ENCODE measurements around the gene SRSF5. TPM values are rescaled to one million over a fixed set of nuclear protein-coding genes. Genes with fewer than 3 reads are reported as not detected.

Gene SRSF5
- total and polyA plus RNA-seq, 2 donors (not counting 3 experiments of a cell fraction or from before 2014, with no cell fraction given): 192 to 253 TPM

- Histone ChIP-seq H3K9ac (replicated peaks; ENCODE audit: extremely low read depth, insufficient read depth, low read length) (no peak overlapping the region), H3K79me2 (ENCODE audit: control insufficient read depth, insufficient read depth, low read length) (no peaks in the 10 kb centered on the region), H3K36me3 (ENCODE audit: control insufficient read depth in 2 of 2, extremely low read depth in 1 of 2, insufficient read depth in 2 of 2, low read length in 2 of 2) (no peaks in the 10 kb centered on the region), H3K27ac (ENCODE audit: insufficient read depth, low read depth, low read length) (no peak overlapping the region), H4K20me1 (replicated peaks; ENCODE audit: control insufficient read depth, extremely low read depth, insufficient read depth, low read length) (no peaks in the 10 kb centered on the region), H3K9me1 (replicated peaks; ENCODE audit: control insufficient read depth, extremely low read depth, insufficient read depth, low read length) (no peaks in the 10 kb centered on the region), H3K4me1 (ENCODE audit: control insufficient read depth, extremely low read depth, insufficient read depth, low read length) (no peaks in the 10 kb centered on the region), H3K4me3 (replicated peaks in 1 of 3; ENCODE audit: insufficient read depth in 1 of 3, low read depth in 1 of 3, low read length in 3 of 3) (no peak overlapping the region), H3K9me3 (replicated peaks; ENCODE audit: control insufficient read depth, insufficient read depth, low read length) (no peaks in the 10 kb centered on the region), H3K4me2 (ENCODE audit: insufficient read depth, low read length) (no peak overlapping the region), H3K27me3 (ENCODE audit: control insufficient read depth in 2 of 2, insufficient read depth in 2 of 2, low read length in 2 of 2) (no peaks in the 10 kb centered on the region), H2AFZ (ENCODE audit: low read depth, low read length) (no peak overlapping the region)
- POLR2A ChIA-PET: no interaction called here
- CTCF ChIA-PET: interaction anchor here (1.6 kb wide), 1 partner anchor 22 kb away, joined by 5 read pairs; no protein-coding TSS in a partner anchor
- no TSS peak for BruUV-seq (replicated peaks)
- intact Hi-C loops (cut with micrococcal nuclease): no loop called here
- TF ChIP-seq EZH2 (IDR thresholded peaks at IDR 0.05; ENCODE audit: borderline replicate concordance, low read depth, low read length, severe bottlenecking) (no peak), CTCF (IDR thresholded peaks at IDR 0.05; ENCODE audit: extremely low read depth in 1 of 2, insufficient read depth in 1 of 2, low read depth in 1 of 2, low read length in 2 of 2) (no peak), FOS (IDR thresholded peaks at IDR 0.05; ENCODE audit: borderline replicate concordance, insufficient read depth, low read length) (no peak)
- DNase-seq (ENCODE audit: low read depth, low spot score): no peak
- dilution Hi-C loops (cut with MboI; ENCODE audit: extremely low pct_ligation_motif_present, low sequenced_read_pairs): no loop called here
- no peak for FAIRE-seq
Measured at GRCh38 chr14:69752773-69753172, 14.2 kb upstream of the SRSF5 start.

- Histone ChIP-seq H3K36me3 (ENCODE audit: control insufficient read depth in 2 of 2, extremely low read depth in 1 of 2, insufficient read depth in 2 of 2, low read length in 2 of 2) (no peaks in the 10 kb centered on the region), H3K4me3 (replicated peaks in 1 of 3; ENCODE audit: insufficient read depth in 1 of 3, low read depth in 1 of 3, low read length in 3 of 3) (no peak overlapping the region), H3K4me2 (ENCODE audit: insufficient read depth, low read length) (no peak overlapping the region), H4K20me1 (replicated peaks; ENCODE audit: control insufficient read depth, extremely low read depth, insufficient read depth, low read length) (no peaks in the 10 kb centered on the region), H3K27ac (ENCODE audit: insufficient read depth, low read depth, low read length) (no peak overlapping the region), H3K79me2 (ENCODE audit: control insufficient read depth, insufficient read depth, low read length) (no peaks in the 10 kb centered on the region), H2AFZ (ENCODE audit: low read depth, low read length) (no peak overlapping the region), H3K9me1 (replicated peaks; ENCODE audit: control insufficient read depth, extremely low read depth, insufficient read depth, low read length) (no peaks in the 10 kb centered on the region), H3K27me3 (ENCODE audit: control insufficient read depth in 2 of 2, insufficient read depth in 2 of 2, low read length in 2 of 2) (no peaks in the 10 kb centered on the region), H3K9ac (replicated peaks; ENCODE audit: extremely low read depth, insufficient read depth, low read length) (no peak overlapping the region), H3K9me3 (replicated peaks; ENCODE audit: control insufficient read depth, insufficient read depth, low read length) (no peaks in the 10 kb centered on the region), H3K4me1 (ENCODE audit: control insufficient read depth, extremely low read depth, insufficient read depth, low read length) (no peaks in the 10 kb centered on the region)
- FAIRE-seq (no peak), DNase-seq (ENCODE audit: low read depth, low spot score) (no peak)
- CTCF ChIA-PET: no interaction called here
- intact Hi-C loops (cut with micrococcal nuclease) (no loop called here), dilution Hi-C loops (cut with MboI; ENCODE audit: extremely low pct_ligation_motif_present, low sequenced_read_pairs) (no loop called here)
- no TSS peak for BruUV-seq (replicated peaks)
- POLR2A ChIA-PET: no interaction called here
- TF ChIP-seq CTCF (IDR thresholded peaks at IDR 0.05; ENCODE audit: extremely low read depth in 1 of 2, insufficient read depth in 1 of 2, low read depth in 1 of 2, low read length in 2 of 2) (no peak), MYC (IDR thresholded peaks at IDR 0.05; ENCODE audit: low read depth, low read length) (no peak), JUN (IDR thresholded peaks at IDR 0.05; ENCODE audit: borderline replicate concordance, insufficient read depth, insufficient read length, low read depth) (no peak), FOS (IDR thresholded peaks at IDR 0.05; ENCODE audit: borderline replicate concordance, insufficient read depth, low read length) (no peak), GATA2 (IDR thresholded peaks at IDR 0.05; ENCODE audit: insufficient read depth, insufficient read length, low read depth, low read length) (no peak), MAX (IDR thresholded peaks at IDR 0.05; ENCODE audit: insufficient read depth, insufficient read length) (no peak), EZH2 (IDR thresholded peaks at IDR 0.05; ENCODE audit: borderline replicate concordance, low read depth, low read length, severe bottlenecking) (no peak), POLR2AphosphoS5 (IDR thresholded peaks at IDR 0.05; ENCODE audit: insufficient read depth, low read depth, low read length) (no peak), POLR2A (IDR thresholded peaks at IDR 0.05; ENCODE audit: low read depth, low read length) (no peak)
Measured at GRCh38 chr14:69753860-69754259, 13.1 kb upstream of the SRSF5 start.

Measured in endothelial cell of umbilical vein (primary cell).